ENCODE data around the gene ALCAM. TPM values are rescaled to one million over a fixed set of nuclear protein-coding genes. Genes with fewer than 3 reads are reported as not detected.

The ALCAM gene
- total and polyA plus RNA-seq, 2 of the 8 experiments (the other 6 are each of a cell fraction or from before 2014, with no cell fraction given): 10.8 to 33.0 TPM

GRCh38 chr3:105424412-105425152 lies 57.9 kb downstream of the ALCAM start:
- H2AK5ac ChIP-seq (ENCODE audit: low read depth, low read length): no peak overlapping the region
- no peak for DNase-seq (ENCODE audit: low read depth in 1 of 2, low spot score in 2 of 2)
- H2BK20ac ChIP-seq (ENCODE audit: low read length): no peak overlapping the region
- H3K18ac ChIP-seq (ENCODE audit: extremely low read depth, low read length): no peak overlapping the region
- no peaks in the 10 kb centered on the region for H4K20me1 ChIP-seq (replicated peaks in 1 of 2; ENCODE audit: control insufficient read depth in 1 of 2, insufficient read depth in 2 of 2, low read length in 2 of 2)
- H3K79me1 ChIP-seq (ENCODE audit: low read depth, low read length): no peaks in the 10 kb centered on the region
- no peak overlapping the region for H3K56ac ChIP-seq (replicated peaks; ENCODE audit: insufficient read length, low read depth, low read length)
- ChIA-PET POLR2A (ENCODE audit: partially characterized antibody) (no interaction called here), CTCF (ENCODE audit: partially characterized antibody) (interaction anchor here (0.8 kb wide), 1 partner anchor 49 kb away, joined by 3 read pairs; no protein-coding TSS in a partner anchor)
- no peak overlapping the region for H3K4me3 ChIP-seq (ENCODE audit: extremely low read depth in 1 of 4, insufficient read depth in 2 of 4, low read depth in 3 of 4, low read length in 4 of 4)
- no peak overlapping the region for H2BK15ac ChIP-seq (ENCODE audit: low read length)
- no peaks in the 10 kb centered on the region for H3K36me3 ChIP-seq (ENCODE audit: control insufficient read depth in 2 of 4, insufficient read depth in 4 of 4, low read length in 3 of 4)
- no peaks in the 10 kb centered on the region for H3K27me3 ChIP-seq (replicated peaks in 1 of 4; ENCODE audit: control insufficient read depth in 3 of 4, extremely low read depth in 1 of 4, insufficient read depth in 3 of 4, low read length in 3 of 4)
- H4K5ac ChIP-seq (ENCODE audit: insufficient read length, low read depth, low read length): no peak overlapping the region
- H2AFZ ChIP-seq (ENCODE audit: low read length): no peak overlapping the region
- peaks cover 0 to 3% (median 0%) of the 10 kb centered on the region in 4 experiments; a peak in 1 of 7 replicates for H3K4me1 ChIP-seq (replicated peaks in 1 of 4; ENCODE audit: control insufficient read depth in 3 of 4, insufficient read depth in 4 of 4, low read length in 3 of 4)
- H3K14ac ChIP-seq (ENCODE audit: insufficient read length): no peak overlapping the region
- H3K79me2 ChIP-seq (ENCODE audit: control insufficient read depth in 1 of 2, insufficient read depth in 2 of 2, low read length in 2 of 2): no peaks in the 10 kb centered on the region; a peak in 1 of 4 replicates
- WGBS, 2 experiments (ENCODE audit: extremely low coverage in 1 of 2, insufficient coverage in 1 of 2, insufficient read length in 1 of 2, insufficient replicate concordance in 2 of 2, low coverage in 1 of 2, low lambda C conversion rate in 2 of 2, missing lambda C conversion rate in 1 of 2): 57% methylated on average over 2 of the region's 2 CpGs; no CpG with 5 or more reads in 1 of the 2 experiments
- H3K4me2 ChIP-seq (ENCODE audit: insufficient read depth in 1 of 2, low read depth in 2 of 2, low read length in 2 of 2): no peak overlapping the region
- H2BK5ac ChIP-seq (ENCODE audit: low read depth, low read length): no peak overlapping the region
- no peak overlapping the region for H3K27ac ChIP-seq (ENCODE audit: low read depth, low read length)
- no peak overlapping the region for H3K9ac ChIP-seq (replicated peaks in 1 of 4; ENCODE audit: extremely low read depth in 1 of 4, low read depth in 3 of 4, low read length in 3 of 4)
- H2BK120ac ChIP-seq (replicated peaks; ENCODE audit: low read depth, low read length): no peak overlapping the region
- no peak overlapping the region for H3K4ac ChIP-seq (replicated peaks; ENCODE audit: insufficient read length, low read depth, low read length)
- no peak for FAIRE-seq
- H4K91ac ChIP-seq (replicated peaks; ENCODE audit: insufficient read length, low read length): no peak overlapping the region
- H2BK12ac ChIP-seq (ENCODE audit: low read depth, low read length): no peak overlapping the region
- no peak overlapping the region for H4K8ac ChIP-seq (ENCODE audit: extremely low read depth, insufficient read depth, low read length)
- no peaks in the 10 kb centered on the region for H3K9me3 ChIP-seq (ENCODE audit: insufficient read depth in 2 of 2, low read depth in 1 of 2, low read length in 1 of 2)
- H3K23ac ChIP-seq (ENCODE audit: insufficient read length): no peak overlapping the region
- no peaks in the 10 kb centered on the region for H3K23me2 ChIP-seq (ENCODE audit: low read depth, low read length)
- TF ChIP-seq EGR1 (IDR thresholded peaks at IDR 0.05; ENCODE audit: borderline replicate concordance, low read depth, low read length) (no peak), SP4 (IDR thresholded peaks at IDR 0.05; ENCODE audit: low read length) (no peak), POLR2AphosphoS5 (IDR thresholded peaks at IDR 0.05; ENCODE audit: low read depth, low read length) (no peak), CREB1 (IDR thresholded peaks at IDR 0.05) (no peak), CEBPB (IDR thresholded peaks at IDR 0.05; ENCODE audit: low read depth, low read length) (no peak), HDAC6 (IDR thresholded peaks at IDR 0.05; ENCODE audit: low read depth, low read length) (no peak), KDM4A (IDR thresholded peaks at IDR 0.05; ENCODE audit: low read depth, low read length, severe bottlenecking) (no peak), RNF2 (IDR thresholded peaks at IDR 0.05; ENCODE audit: borderline replicate concordance, low read depth, low read length, missing control alignments, poor library complexity, severe bottlenecking) (no peak), GTF2F1 (IDR thresholded peaks at IDR 0.05; ENCODE audit: borderline replicate concordance, low read depth, low read length) (no peak), ASH2L (IDR thresholded peaks at IDR 0.05; ENCODE audit: low read length) (no peak), RFX5 (IDR thresholded peaks at IDR 0.05; ENCODE audit: borderline replicate concordance, low read depth, low read length) (no peak)
- TF ChIP-seq, protein P1, sequence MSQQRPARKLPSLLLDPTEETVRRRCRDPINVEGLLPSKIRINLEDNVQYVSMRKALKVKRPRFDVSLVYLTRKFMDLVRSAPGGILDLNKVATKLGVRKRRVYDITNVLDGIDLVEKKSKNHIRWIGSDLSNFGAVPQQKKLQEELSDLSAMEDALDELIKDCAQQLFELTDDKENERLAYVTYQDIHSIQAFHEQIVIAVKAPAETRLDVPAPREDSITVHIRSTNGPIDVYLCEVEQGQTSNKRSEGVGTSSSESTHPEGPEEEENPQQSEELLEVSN (IDR thresholded peaks at IDR 0.05): no peak
- TF ChIP-seq, protein P2, sequence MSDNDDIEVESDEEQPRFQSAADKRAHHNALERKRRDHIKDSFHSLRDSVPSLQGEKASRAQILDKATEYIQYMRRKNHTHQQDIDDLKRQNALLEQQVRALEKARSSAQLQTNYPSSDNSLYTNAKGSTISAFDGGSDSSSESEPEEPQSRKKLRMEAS (IDR thresholded peaks at IDR 0.05): no peak

Measured in H1 (cell line).